ENCODE results near the gene TFIP11. TPM values are rescaled to one million over a fixed set of nuclear protein-coding genes. Genes with fewer than 3 reads are reported as not detected.

Gene TFIP11
- total and polyA plus RNA-seq, 12 donors: 18.8 to 25.5 (median 23.0) TPM

DNA sequence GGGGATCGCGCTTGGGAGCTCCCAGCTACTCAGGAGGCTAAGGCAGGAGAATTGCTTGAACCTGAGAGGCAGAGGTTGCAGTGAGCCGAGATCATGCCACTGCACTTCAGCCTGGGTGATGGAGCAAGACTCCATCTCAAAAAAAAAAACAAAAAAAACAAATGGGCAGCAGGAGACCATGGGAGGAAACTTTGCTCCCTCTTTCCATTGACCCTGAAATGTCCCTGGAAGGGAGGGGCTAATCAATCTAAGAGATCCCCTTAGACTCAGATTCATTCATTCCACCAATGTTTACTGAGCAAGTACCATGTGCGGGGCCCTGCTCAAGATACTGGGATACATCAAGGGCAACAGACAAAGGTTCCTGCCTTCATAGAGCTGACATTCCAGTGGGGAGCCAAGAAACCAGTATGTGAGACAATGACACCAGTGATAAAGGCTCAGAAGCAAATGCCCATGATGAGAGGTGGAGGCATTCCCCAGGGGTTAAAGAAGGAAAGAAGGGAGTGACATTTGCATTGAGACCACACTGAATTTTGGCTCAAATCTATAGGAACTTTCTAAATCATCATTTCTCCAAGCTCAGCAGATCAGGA is 37.7 kb upstream of the TFIP11 start:
- Histone ChIP-seq H3K36me3 (peaks cover 0 to 10% (median 0%) of the 10 kb centered on the region in 9 donors), H3K9me3 (no peaks in the 10 kb centered on the region), H3K27ac (peak overlapping the region in 8 of 10 donors; percentile 59 to 88 (median 82)), H3K4me1 (peaks cover 10 to 77% (median 62%) of the 10 kb centered on the region in 9 donors), H3K27me3 (no peaks in the 10 kb centered on the region), H3K4me3 (peak overlapping the region in 1 of 10 donors; percentile 14)
- ATAC-seq (peak in 6 of 8 donors; percentile 6 to 48 (median 22)), DNase-seq (no peak)
- TF ChIP-seq, protein P1, sequence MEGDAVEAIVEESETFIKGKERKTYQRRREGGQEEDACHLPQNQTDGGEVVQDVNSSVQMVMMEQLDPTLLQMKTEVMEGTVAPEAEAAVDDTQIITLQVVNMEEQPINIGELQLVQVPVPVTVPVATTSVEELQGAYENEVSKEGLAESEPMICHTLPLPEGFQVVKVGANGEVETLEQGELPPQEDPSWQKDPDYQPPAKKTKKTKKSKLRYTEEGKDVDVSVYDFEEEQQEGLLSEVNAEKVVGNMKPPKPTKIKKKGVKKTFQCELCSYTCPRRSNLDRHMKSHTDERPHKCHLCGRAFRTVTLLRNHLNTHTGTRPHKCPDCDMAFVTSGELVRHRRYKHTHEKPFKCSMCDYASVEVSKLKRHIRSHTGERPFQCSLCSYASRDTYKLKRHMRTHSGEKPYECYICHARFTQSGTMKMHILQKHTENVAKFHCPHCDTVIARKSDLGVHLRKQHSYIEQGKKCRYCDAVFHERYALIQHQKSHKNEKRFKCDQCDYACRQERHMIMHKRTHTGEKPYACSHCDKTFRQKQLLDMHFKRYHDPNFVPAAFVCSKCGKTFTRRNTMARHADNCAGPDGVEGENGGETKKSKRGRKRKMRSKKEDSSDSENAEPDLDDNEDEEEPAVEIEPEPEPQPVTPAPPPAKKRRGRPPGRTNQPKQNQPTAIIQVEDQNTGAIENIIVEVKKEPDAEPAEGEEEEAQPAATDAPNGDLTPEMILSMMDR (IDR thresholded peaks at IDR 0.05): no peak
- WGBS, 2 donors: 86 to 88% methylated on average over 4 of the region's 4 CpGs
- intact Hi-C loops (cut with DNase I): loop anchor here in 1 of 10 donors (5.0 kb wide), 1 partner anchor 37 kb away; no protein-coding TSS in a partner anchor

DNA sequence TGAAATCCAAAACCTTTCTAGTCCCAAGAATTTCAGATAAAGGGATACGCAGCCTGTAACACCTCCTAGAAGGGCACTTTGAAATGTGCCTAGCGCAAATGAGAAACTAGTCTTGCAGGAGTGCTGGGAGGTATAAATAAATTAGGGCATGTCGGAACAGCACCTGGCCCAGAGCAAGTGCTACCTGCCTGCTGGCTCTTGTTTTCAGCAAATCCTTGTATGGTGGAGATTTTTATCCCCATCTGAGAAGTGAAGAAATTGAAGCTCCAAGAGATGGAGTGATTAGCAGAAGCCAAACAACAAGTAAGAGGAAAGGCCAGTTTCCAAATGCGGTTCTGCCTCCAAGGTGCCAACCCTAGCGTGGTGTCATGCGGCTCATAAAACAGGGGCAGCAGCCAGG is 36.7 kb upstream of the TFIP11 start:
- Histone ChIP-seq H3K36me3 (peaks cover 0 to 10% (median 0%) of the 10 kb centered on the region in 9 donors), H3K4me3 (no peak overlapping the region), H3K27me3 (no peaks in the 10 kb centered on the region), H3K9me3 (no peaks in the 10 kb centered on the region), H3K4me1 (peaks cover 10 to 77% (median 58%) of the 10 kb centered on the region in 9 donors), H3K27ac (peak overlapping the region in 7 of 10 donors; percentile 9 to 88 (median 80))
- ATAC-seq: no peak
- 52 to 68% methylated on average over 6 of the region's 6 CpGs for WGBS, 2 donors
- DNase-seq: no peak
- TF ChIP-seq, protein P1 (IDR thresholded peaks at IDR 0.05): no peak
- intact Hi-C loops (cut with DNase I): loop anchor here in 1 of 10 donors (1.0 kb wide), 1 partner anchor 17 kb away; no protein-coding TSS in a partner anchor

DNA sequence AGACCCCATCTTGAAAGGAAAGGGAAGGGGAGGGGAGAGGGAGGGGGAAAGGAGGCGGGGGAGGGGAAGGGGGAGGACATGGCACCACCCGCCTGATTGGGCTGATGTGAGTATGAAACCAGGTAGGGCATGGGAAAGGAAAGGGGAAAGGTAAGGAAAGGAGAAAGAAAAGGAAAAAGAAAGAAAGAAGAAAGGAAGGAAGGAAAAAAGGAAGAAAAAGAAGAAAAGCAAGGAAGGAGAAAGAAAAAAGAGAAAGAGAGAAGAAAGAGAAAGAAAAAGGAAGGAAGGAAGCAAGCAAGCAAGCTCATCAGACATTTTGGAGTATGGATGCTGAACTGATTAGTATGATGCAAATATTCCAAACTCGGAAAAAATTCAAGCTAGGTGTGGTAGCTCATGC is 36.0 kb upstream of the TFIP11 start:
- 90 to 92% methylated on average over 3 of the region's 3 CpGs for WGBS, 2 donors
- H3K4me3 ChIP-seq: no peak overlapping the region
- H3K9me3 ChIP-seq: no peaks in the 10 kb centered on the region
- H3K36me3 ChIP-seq: peaks cover 0 to 10% (median 0%) of the 10 kb centered on the region in 9 donors
- peak overlapping the region in 4 of 10 donors; percentile 9 to 84 (median 48) for H3K27ac ChIP-seq
- ATAC-seq (no peak), DNase-seq (no peak)
- TF ChIP-seq, protein P1 (IDR thresholded peaks at IDR 0.05): no peak
- intact Hi-C loops (cut with DNase I): loop anchor here in 1 of 10 donors (1.0 kb wide), 1 partner anchor 16 kb away; no protein-coding TSS in a partner anchor
- H3K27me3 ChIP-seq: no peaks in the 10 kb centered on the region
- H3K4me1 ChIP-seq: peaks cover 10 to 73% (median 54%) of the 10 kb centered on the region in 9 donors

DNA sequence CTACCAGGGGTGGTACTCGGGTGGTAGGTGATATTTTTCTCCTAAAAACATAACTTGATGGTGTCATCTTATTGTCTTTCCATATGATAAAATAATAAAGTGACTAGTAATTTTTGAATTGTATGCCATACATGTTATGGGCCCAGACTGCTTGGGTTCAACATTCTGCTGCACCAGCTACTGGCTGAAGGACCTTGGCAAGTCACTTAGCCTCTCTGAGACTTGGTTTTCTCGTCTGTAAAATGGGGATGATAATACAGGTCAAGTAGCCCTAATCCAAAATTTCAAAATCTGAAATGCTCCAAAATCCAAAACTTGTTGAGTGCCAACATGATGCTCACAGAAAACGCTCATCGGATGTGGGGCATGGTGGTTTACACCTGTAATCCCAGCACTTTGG is 35.6 kb upstream of the TFIP11 start:
- no peak overlapping the region for H3K4me3 ChIP-seq
- 92 to 96% methylated on average over 4 of the region's 4 CpGs for WGBS, 2 donors
- ATAC-seq (no peak), DNase-seq (no peak)
- TF ChIP-seq, protein P1 (IDR thresholded peaks at IDR 0.05): no peak
- H3K27me3 ChIP-seq: no peaks in the 10 kb centered on the region
- intact Hi-C loops (cut with DNase I): loop anchor here in 1 of 10 donors (1.0 kb wide), 1 partner anchor 16 kb away; no protein-coding TSS in a partner anchor
- H3K36me3 ChIP-seq: peaks cover 0 to 15% (median 0%) of the 10 kb centered on the region in 9 donors
- peaks cover 10 to 68% (median 54%) of the 10 kb centered on the region in 9 donors for H3K4me1 ChIP-seq
- no peaks in the 10 kb centered on the region for H3K9me3 ChIP-seq
- peak overlapping the region in 3 of 10 donors; percentile 17 to 84 (median 67) for H3K27ac ChIP-seq

All from heart right ventricle (tissue), 16 donors.